Activated B cell treated with CpG ODN at 0.5 μM for 24 hours (primary cell): ENCODE data around the gene MRPL30. TPM values are rescaled to one million over a fixed set of nuclear protein-coding genes. Genes with fewer than 3 reads are reported as not detected.

Experiments
- ATAC-seq: fragments of 200-7000 bp; cut with Tn5 transposase; one replicate; pipeline ENCODE4 v1.10.0; 2021; ENCODE audit warnings: low read depth, mild to moderate bottlenecking, moderate library complexity
- CTCF ChIA-PET: fragments of 350-600 bp; sonication (Branson Sonifier 250); formaldehyde crosslinking; loops from one replicate; lab custom pipeline; 2021; ENCODE audit warnings: antibody characterized with exemption; lab: Charles Lee
- POLR2A ChIA-PET: fragments of 350-600 bp; sonication (Branson Sonifier 250); formaldehyde crosslinking; loops from one replicate; lab custom pipeline; 2021; ENCODE audit warnings: antibody characterized with exemption; lab: Charles Lee
- DNase-seq: peaks from one replicate; pipeline ENCODE4 v3.0.0; 2022
- H3K27ac Mint-ChIP-seq: one replicate; pipeline ENCODE4 v1.8.0; 2020; ENCODE audit warnings: mixed read lengths
- H3K27me3 Mint-ChIP-seq: one replicate; pipeline ENCODE4 v1.8.0; 2021; ENCODE audit warnings: mixed read lengths
- H3K36me3 Mint-ChIP-seq: one replicate; pipeline ENCODE4 v1.8.0; 2021; ENCODE audit warnings: low read depth, mixed read lengths
- H3K4me1 Mint-ChIP-seq: one replicate; pipeline ENCODE4 v1.8.0; 2021; ENCODE audit warnings: mixed read lengths
- H3K4me3 Mint-ChIP-seq: one replicate; pipeline ENCODE4 v1.8.0; 2020; ENCODE audit warnings: mild to moderate bottlenecking, mixed read lengths
- H3K9me3 Mint-ChIP-seq: one replicate; pipeline ENCODE4 v1.8.0; 2020; ENCODE audit warnings: mixed read lengths
- CTCF ChIP-seq: fragments of 200-600 bp; IDR thresholded peaks from one replicate; pipeline ENCODE4 v1.8.0; 2022; ENCODE audit warnings: antibody characterized with exemption, mild to moderate bottlenecking
- intact Hi-C: fragments of 100-400 bp; cut with micrococcal nuclease; formaldehyde crosslinking; loops from one replicate; pipeline ENCODE4 v1.15.1; 2024
- total RNA-seq: library from RNA; stranded (reverse); gene quantifications from 2 replicates; pipeline ENCODE4 v1.2.3, GENCODE V29; 2022

The MRPL30 gene
- total RNA-seq, 1 donor from 2014 or later = 21.4 TPM

- peak overlapping the region; percentile 90 for H3K4me3 Mint-ChIP-seq
- DNase-seq (no peak), ATAC-seq (no peak)
- peaks cover 24% of the 10 kb centered on the region for H3K36me3 Mint-ChIP-seq
- intact Hi-C loops = loop anchor here (1.0 to 10.0 kb wide), 3 partner anchors 13 to 1411 kb away; partner anchors contain the start of genes C2orf15, PDCL3 and REV1
- POLR2A ChIA-PET = interaction anchor here (0.5 to 9.2 kb wide), 8 partner anchors 12 to 1848 kb away, joined by 3 to 143 read pairs (median 4); partner anchors contain the start of genes C2orf15, EIF5B, MITD1 and MRPL30
- H3K27me3 Mint-ChIP-seq = no peaks in the 10 kb centered on the region
- peaks cover 48% of the 10 kb centered on the region for H3K4me1 Mint-ChIP-seq
- no peak for TF ChIP-seq CTCF
- CTCF ChIA-PET = interaction anchor here (1.0 kb wide), 1 partner anchor 13 kb away, joined by 4 read pairs; no protein-coding TSS in a partner anchor
- peak overlapping the region; percentile 92 for H3K27ac Mint-ChIP-seq
- no peaks in the 10 kb centered on the region for H3K9me3 Mint-ChIP-seq
Observed at GRCh38 chr2:99153921-99154604, 26.9 kb upstream of the MRPL30 start.

- peak within 1 kb of the TSS; percentile 90 for H3K4me3 Mint-ChIP-seq
- H3K36me3 Mint-ChIP-seq = peaks cover 31% of the 10 kb centered on the region
- ChIA-PET POLR2A (interaction anchor here (0.5 to 9.2 kb wide), 12 partner anchors 13 to 1848 kb away, joined by 3 to 143 read pairs (median 4); partner anchors contain the start of genes C2orf15, EIF5B, MGAT4A and MITD1), CTCF (interaction anchor here (1.0 kb wide), 1 partner anchor 14 kb away, joined by 4 read pairs; no protein-coding TSS in a partner anchor)
- H3K9me3 Mint-ChIP-seq = no peaks in the 10 kb centered on the region
- intact Hi-C loops = loop anchor here (1.0 to 10.0 kb wide), 7 partner anchors 14 to 1493 kb away; partner anchors contain the start of genes ACTR1B, C2orf15, EIF5B and MITD1
- no peak for TF ChIP-seq CTCF
- DNase-seq (peak; percentile 92), ATAC-seq (peak; percentile 91)
- peak within 1 kb of the TSS; percentile 92 for H3K27ac Mint-ChIP-seq
- H3K27me3 Mint-ChIP-seq = no peaks in the 10 kb centered on the region
- H3K4me1 Mint-ChIP-seq = peaks cover 55% of the 10 kb centered on the region
Observed at GRCh38 chr2:99154643-99155536, 26.1 kb upstream of the MRPL30 start, which contains the start of the genes LIPT1 and TSGA10. LIPT1 (plus strand) TSS chr2:99154967; CDS start chr2:99161958, 6,991 bp downstream. TSGA10 (minus strand) TSS chr2:99154942; CDS start chr2:99109439, 45,503 bp downstream.

GRCh38 chr2:99156891-99157290 is 24.1 kb upstream of the MRPL30 start:
- peak; percentile 30 for ATAC-seq
- intact Hi-C loops = loop anchor here (5.0 to 10.0 kb wide), 3 partner anchors 1145 to 1495 kb away; partner anchors contain the start of genes ACTR1B and PDCL3
- peak overlapping the region; percentile 90 for H3K4me3 Mint-ChIP-seq
- peaks cover 56% of the 10 kb centered on the region for H3K4me1 Mint-ChIP-seq
- H3K27me3 Mint-ChIP-seq = no peaks in the 10 kb centered on the region
- TF ChIP-seq CTCF = no peak
- no peaks in the 10 kb centered on the region for H3K9me3 Mint-ChIP-seq
- CTCF ChIA-PET = interaction anchor here (1.4 kb wide), 1 partner anchor 23 kb away, joined by 3 read pairs; no protein-coding TSS in a partner anchor
- peaks cover 42% of the 10 kb centered on the region for H3K36me3 Mint-ChIP-seq
- no peak for DNase-seq
- H3K27ac Mint-ChIP-seq = peak overlapping the region; percentile 92
- POLR2A ChIA-PET = interaction anchor here (4.8 to 9.2 kb wide), 3 partner anchors 15 to 180 kb away, joined by 37 to 143 read pairs (median 46); partner anchors contain the start of genes C2orf15, EIF5B, MITD1 and MRPL30

- POLR2A ChIA-PET = interaction anchor here (0.5 to 9.2 kb wide), 5 partner anchors 9 to 465 kb away, joined by 3 to 143 read pairs (median 5); partner anchors contain the start of genes C2orf15, EIF5B and TXNDC9
- no peak for TF ChIP-seq CTCF
- intact Hi-C loops = loop anchor here (5.0 to 10.0 kb wide), 3 partner anchors 1146 to 1496 kb away; partner anchors contain the start of genes ACTR1B and PDCL3
- Mint-ChIP-seq H3K9me3 (no peaks in the 10 kb centered on the region), H3K4me3 (no peak overlapping the region), H3K27me3 (no peaks in the 10 kb centered on the region), H3K27ac (peak overlapping the region; percentile 2), H3K36me3 (peaks cover 52% of the 10 kb centered on the region), H3K4me1 (peaks cover 55% of the 10 kb centered on the region)
- CTCF ChIA-PET = interaction anchor here (1.9 kb wide), 1 partner anchor 18 kb away, joined by 5 read pairs; the partner anchor contains the start of gene C2orf15
- DNase-seq = no peak
- ATAC-seq = no peak
Observed at GRCh38 chr2:99158599-99158998, 22.4 kb upstream of the MRPL30 start.
